ENCODE data around the gene PRKCSH.
A peak's percentile ranks its signal among the peaks of the same experiment; 100 is the strongest.

The PRKCSH gene, protein sequence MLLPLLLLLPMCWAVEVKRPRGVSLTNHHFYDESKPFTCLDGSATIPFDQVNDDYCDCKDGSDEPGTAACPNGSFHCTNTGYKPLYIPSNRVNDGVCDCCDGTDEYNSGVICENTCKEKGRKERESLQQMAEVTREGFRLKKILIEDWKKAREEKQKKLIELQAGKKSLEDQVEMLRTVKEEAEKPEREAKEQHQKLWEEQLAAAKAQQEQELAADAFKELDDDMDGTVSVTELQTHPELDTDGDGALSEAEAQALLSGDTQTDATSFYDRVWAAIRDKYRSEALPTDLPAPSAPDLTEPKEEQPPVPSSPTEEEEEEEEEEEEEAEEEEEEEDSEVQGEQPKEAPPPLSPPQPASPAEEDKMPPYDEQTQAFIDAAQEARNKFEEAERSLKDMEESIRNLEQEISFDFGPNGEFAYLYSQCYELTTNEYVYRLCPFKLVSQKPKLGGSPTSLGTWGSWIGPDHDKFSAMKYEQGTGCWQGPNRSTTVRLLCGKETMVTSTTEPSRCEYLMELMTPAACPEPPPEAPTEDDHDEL

DNA sequence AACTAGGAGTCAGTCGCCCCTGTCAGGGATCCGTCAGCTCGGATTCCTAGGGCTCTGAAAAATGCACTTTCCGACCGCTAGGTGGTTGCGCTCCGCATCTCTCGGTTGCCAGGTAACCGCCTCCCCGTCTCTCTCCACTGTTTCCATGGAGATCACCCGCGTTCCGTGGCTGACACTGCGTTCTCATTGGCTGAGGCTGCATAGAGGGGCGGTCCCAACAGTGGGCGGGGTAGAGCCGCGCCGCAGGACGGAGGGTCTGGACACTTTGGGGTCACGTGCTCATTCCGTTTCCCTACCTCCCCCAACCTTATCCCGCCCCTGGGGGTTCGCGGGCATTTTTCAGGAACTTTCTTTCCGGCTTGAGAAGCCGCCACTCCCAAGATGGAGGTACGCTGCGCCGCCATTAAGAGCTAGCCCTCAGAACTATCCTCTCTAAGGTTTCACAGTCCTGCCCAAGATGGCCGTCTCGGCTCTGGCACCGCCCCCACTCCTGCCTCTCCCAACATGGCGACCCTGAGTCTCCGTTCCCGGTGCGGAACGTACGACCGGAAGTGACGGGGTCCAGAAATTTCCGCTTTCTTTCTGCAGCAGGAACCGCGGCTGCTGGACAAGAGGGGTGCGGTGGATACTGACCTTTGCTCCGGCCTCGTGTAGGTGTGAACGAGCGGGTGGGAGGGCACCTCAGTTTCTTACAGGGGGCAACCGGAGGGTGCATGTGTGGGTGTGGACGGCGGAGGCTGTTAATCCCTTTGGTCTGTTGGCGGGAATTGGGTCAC is at the start of gene PRKCSH, which contains the start of gene ODAD3:
PRKCSH (plus strand) TSS at position 579 of the 776 bp plus-strand sequence. CDS start 483 bp downstream, outside the sequence.
ODAD3 (minus strand) TSS at position 65 of the 776 bp plus-strand sequence. CDS start 105 bp downstream, outside the sequence.
- peaks cover 13% of the 10 kb centered on the region for H3K36me3 ChIP-seq (ENCODE audit: control insufficient read depth, insufficient read depth, low read length)
- peak; percentile 99 for DNase-seq (ENCODE audit: extremely low read depth, insufficient read length)
- H3K27me3 ChIP-seq (replicated peaks; ENCODE audit: control insufficient read depth, insufficient read depth, low read length) = no peaks in the 10 kb centered on the region
- H3K4me3 ChIP-seq (replicated peaks; ENCODE audit: low read depth, low read length) = peak within 1 kb of the TSS; percentile 75
- TF ChIP-seq, protein P1, sequence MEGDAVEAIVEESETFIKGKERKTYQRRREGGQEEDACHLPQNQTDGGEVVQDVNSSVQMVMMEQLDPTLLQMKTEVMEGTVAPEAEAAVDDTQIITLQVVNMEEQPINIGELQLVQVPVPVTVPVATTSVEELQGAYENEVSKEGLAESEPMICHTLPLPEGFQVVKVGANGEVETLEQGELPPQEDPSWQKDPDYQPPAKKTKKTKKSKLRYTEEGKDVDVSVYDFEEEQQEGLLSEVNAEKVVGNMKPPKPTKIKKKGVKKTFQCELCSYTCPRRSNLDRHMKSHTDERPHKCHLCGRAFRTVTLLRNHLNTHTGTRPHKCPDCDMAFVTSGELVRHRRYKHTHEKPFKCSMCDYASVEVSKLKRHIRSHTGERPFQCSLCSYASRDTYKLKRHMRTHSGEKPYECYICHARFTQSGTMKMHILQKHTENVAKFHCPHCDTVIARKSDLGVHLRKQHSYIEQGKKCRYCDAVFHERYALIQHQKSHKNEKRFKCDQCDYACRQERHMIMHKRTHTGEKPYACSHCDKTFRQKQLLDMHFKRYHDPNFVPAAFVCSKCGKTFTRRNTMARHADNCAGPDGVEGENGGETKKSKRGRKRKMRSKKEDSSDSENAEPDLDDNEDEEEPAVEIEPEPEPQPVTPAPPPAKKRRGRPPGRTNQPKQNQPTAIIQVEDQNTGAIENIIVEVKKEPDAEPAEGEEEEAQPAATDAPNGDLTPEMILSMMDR (IDR thresholded peaks at IDR 0.05; ENCODE audit: insufficient read depth, low read length, poor library complexity, severe bottlenecking) = peak; percentile 85

DNA sequence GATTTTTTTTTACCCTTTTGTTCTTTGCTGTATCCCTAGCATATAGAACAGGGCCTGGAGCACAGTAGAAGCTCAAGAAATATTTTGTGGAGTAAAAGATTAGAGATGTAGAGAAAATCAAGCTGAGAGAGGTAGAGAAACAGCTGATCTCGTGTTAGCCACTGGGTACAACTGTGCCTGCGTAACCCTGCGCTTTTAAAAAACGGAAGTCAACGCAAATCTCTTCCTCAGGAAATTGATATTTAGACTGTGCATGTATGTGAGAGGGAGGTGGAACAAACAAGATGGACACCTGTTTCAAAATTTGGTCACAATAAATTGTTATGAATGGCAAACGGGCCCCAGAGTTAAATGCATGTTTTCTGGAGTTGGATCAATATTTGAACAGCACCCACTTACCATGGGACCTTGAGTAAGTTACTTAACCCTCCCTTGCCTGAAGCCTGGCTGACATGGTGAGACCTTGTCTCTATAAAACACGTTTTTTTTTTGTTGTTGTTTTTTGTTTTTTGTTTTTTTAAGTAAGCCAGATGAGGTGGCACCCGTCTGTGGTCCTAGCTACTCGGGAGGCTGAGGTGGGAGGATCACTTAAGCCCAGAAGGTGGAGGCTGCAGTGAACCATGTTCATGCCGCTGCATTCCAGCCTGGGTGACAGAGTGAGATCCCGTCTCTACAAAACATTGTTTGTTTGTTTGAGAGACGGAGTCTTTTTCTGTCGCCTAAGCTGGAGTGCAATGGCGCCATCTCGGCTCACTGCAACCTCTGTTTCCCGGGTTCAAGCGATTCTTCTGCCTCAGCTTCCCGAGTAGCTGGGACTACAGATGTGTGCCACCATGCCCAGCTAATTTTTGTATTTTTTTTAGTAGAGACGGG is 48.0 kb upstream of the PRKCSH start:
- H3K27me3 ChIP-seq (replicated peaks; ENCODE audit: control insufficient read depth, insufficient read depth, low read length) = no peaks in the 10 kb centered on the region; the same call in 1 of the 2 replicates
- TF ChIP-seq, protein P1 (IDR thresholded peaks at IDR 0.05; ENCODE audit: insufficient read depth, low read length, poor library complexity, severe bottlenecking) = no peak
- no peak for DNase-seq (ENCODE audit: extremely low read depth, insufficient read length)
- no peak overlapping the region for H3K4me3 ChIP-seq (replicated peaks; ENCODE audit: low read depth, low read length)
- no peaks in the 10 kb centered on the region for H3K36me3 ChIP-seq (ENCODE audit: control insufficient read depth, insufficient read depth, low read length)

DNA sequence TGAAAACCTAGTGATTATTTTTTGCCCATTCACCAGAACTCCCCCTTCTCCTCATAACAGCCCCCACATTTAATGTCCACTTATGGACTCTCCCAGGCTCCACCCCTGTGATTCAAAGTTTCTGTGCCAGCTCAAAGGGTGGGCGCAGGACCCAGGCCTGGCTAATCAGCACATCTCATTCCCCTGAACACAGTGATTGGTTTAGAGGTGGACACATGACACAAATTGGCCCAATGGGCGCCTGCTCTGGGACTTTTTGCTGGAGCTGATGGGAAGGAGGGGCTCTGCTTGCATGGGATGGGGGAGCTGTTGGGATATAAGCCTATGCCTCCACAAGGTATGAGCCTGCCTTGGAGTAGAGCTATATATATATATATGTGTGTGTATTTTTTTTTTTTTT is 45.1 kb upstream of the PRKCSH start:
- Histone ChIP-seq H3K4me3 (replicated peaks; ENCODE audit: low read depth, low read length) (no peak overlapping the region), H3K27me3 (replicated peaks; ENCODE audit: control insufficient read depth, insufficient read depth, low read length) (no peaks in the 10 kb centered on the region), H3K36me3 (ENCODE audit: control insufficient read depth, insufficient read depth, low read length) (no peaks in the 10 kb centered on the region)
- no peak for DNase-seq (ENCODE audit: extremely low read depth, insufficient read length)
- TF ChIP-seq, protein P1 (IDR thresholded peaks at IDR 0.05; ENCODE audit: insufficient read depth, low read length, poor library complexity, severe bottlenecking) = no peak

DNA sequence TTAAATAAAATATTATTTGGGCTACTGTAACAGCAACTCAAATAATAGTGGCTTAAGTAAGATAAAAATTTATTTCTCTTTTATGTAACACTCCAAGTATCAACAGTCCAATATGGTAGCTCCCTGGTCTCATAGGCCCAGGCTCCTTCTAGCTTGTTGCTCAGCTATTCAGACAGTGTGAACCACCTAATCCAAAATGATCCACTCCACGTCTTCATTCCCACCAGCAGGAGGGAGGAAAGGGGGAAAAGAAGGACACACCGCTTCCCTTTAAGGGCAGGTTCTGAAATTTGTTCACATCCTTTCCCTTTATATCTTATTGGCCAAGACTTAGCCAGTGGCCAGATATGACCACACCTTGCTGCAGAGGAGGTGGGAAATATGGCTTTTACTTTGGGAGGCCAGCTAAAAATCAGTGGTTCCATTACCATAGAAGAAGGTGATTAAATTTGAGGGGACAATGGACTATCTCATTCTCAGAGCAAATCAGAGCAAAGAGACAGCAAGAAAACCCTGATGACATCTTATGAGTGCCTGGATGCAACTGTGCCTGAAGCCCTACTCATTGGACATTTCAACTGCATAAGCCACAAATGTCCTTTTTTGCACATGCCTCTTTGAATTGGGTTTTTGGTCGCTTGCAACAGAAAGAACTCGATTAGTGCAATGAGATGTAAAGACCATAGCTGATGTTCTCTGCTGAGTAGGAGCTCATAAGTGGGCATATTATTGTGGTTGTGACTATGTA is 44.3 kb upstream of the PRKCSH start:
- H3K27me3 ChIP-seq (replicated peaks; ENCODE audit: control insufficient read depth, insufficient read depth, low read length) = no peaks in the 10 kb centered on the region
- H3K36me3 ChIP-seq (ENCODE audit: control insufficient read depth, insufficient read depth, low read length) = no peaks in the 10 kb centered on the region
- TF ChIP-seq, protein P1 (IDR thresholded peaks at IDR 0.05; ENCODE audit: insufficient read depth, low read length, poor library complexity, severe bottlenecking) = no peak
- no peak overlapping the region for H3K4me3 ChIP-seq (replicated peaks; ENCODE audit: low read depth, low read length)
- no peak for DNase-seq (ENCODE audit: extremely low read depth, insufficient read length)

All from GM06990 (cell line).